ENCODE results near the gene SLC16A2. TPM values are rescaled to one million over a fixed set of nuclear protein-coding genes. Genes with fewer than 3 reads are reported as not detected.
A peak's percentile ranks its signal among the peaks of the same experiment; 100 is the strongest.
"Not testable (repeated sequence)": the region's sequence is repeated elsewhere in the genome, so short reads cannot be mapped to it uniquely, and the experiment has no call there.

Gene SLC16A2
- total RNA-seq, 1 donor from 2014 or later: 7.2 TPM

DNA sequence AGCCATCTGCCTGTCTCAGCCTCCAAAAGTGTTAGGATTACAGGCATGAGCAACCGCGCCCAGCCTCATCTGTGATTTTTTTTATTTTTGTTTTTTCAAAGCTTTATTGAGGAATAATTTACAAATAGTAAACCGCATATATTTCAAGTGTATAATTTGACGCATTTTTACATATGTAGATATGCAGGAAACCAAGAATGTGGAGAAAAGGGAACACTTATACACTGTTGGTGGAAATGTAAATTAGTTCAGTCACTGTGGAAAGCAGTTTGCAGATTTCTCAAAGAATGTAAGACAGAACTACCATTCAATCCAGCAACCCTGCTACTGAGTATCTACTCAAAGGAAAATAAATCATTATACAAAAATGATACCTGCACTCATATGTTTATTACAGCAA, 85.9 kb downstream of the SLC16A2 start:
- no peak for DNase-seq

DNA sequence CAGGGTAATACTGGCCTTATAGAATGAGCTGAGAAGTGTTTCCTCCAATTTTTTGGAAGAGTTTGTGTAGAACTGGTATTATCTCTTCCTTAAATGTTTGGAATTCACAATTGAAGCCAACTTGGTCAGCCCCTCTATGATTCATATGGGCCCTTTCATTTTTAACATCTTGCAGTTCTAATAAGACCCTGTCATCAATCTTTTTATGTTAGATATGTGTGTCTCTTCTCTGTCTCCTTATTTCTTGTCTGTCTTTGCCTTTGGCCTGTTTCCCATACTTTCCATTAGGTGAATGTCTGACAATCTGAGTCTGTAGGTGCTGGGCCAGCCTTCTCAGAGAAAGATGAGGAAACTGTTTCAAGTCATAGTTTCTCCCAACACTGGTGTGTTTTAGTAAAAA, 88.7 kb downstream of the SLC16A2 start:
- no peak for DNase-seq

DNA sequence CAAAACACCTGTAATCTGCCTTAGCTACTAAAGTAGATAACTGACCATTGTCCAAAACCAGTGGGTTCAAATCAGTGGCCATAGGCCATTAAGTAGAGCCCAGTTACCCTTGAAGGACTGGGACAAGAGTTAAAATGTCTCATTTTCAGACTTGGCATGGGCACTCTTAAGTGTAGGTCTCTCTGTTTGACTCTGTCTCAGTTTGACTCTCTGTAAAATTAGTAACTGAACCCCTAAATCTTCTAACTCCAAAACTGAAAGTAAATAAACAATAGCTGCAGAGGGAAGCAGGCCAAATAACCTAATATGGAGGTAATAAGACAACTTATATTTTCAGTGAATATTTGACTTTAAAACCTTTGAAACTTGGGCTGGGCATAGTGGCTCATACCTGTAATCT, 89.1 kb downstream of the SLC16A2 start:
- DNase-seq: no peak

DNA sequence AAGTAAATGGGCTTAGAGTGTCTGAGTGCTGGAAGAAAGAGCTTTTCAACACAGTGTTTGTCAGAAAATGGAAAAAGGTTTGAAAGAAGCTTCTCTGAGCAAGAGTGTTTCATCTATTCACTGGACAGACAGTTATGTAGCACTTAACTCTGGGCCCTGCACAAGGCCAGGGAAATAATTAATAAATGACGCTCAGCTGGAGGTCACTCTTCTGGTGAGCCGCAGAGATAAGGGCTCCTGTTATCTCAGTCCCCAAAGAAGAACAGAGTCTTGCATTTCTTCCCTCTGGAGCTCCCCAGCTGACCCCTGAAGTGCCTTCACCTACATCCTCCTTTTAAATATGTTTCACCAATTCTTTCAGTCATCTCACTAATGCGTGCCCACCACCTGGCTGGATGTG, 90.4 kb downstream of the SLC16A2 start:
- no peak for DNase-seq

DNA sequence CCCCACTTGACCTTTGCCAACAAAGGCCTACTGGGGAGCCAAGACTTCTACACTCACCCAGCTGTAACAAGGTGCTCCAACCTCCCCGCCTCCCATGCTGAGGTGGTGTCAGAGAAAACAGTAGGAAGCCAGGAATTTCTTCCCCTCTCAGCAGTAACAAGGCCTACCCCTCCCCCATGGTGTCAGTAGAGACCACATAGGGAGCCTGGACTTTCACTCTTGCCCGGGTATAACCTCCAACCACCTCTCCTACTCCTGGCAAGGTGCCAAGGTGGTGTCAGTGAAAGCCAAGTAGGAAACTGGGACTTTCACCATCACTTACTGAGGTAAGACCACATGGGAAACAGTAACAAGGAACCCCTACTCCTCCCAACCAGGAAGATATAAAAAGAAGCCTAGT, 93.1 kb downstream of the SLC16A2 start:
- no peak for DNase-seq

DNA sequence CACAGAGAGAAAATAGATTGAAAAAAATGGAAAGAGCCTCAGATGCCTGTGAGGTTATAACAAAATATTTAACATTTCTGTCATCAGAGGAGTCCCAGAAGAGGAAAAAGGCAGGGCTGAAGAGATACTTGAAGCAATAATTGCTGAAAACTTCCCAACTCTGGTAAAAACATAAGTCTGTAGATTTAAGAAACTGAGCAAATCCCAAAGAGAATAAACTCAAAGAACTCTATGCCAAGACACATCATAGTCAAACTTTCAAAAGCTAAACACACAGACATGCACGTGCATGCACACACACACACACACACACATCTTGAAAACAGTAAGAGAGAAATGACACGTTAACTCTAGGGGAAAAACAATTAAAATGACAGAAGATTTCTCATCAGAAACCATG, 94.1 kb downstream of the SLC16A2 start:
- peak; percentile 50 for DNase-seq

DNA sequence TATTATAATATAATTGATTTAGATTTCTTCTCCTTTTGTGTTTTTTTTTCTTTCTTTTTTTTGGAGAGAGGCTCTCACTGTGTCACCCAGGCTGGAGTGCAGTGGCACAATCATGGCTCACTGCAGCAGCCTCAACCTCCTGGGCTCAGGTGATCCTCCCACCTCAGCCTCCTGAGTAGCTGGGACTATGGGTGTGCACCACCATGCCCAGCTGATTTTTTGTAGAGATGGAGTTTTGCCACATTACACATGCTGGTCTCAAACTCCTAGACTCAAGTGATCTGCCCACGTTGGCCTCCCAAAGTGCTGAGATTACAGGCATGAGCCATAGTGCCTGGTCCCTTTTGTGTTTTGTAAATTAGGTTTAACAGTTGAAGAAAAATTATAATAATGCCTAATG, 94.7 kb downstream of the SLC16A2 start:
- DNase-seq: not testable (repeated sequence)

DNA sequence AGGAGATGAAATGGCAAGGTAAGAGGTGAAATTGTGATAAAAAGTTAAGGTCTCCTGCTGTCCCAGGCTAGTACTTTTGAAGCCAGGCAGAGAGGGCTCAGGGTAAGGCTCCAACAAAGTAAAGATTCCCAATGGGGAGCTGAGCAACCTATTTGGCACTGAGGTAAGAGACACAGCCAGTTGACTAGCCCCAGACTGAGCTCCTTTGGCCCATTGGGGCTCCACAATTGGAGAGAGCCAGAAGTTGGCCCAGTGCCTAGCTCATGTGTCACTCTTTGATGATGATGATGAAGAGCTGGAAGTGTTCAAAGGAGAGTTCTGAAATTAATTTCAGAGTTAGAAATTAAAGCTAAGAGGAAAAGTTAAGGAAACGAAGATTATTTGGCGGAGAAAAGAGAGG, 98.6 kb downstream of the SLC16A2 start:
- DNase-seq: no peak

DNA sequence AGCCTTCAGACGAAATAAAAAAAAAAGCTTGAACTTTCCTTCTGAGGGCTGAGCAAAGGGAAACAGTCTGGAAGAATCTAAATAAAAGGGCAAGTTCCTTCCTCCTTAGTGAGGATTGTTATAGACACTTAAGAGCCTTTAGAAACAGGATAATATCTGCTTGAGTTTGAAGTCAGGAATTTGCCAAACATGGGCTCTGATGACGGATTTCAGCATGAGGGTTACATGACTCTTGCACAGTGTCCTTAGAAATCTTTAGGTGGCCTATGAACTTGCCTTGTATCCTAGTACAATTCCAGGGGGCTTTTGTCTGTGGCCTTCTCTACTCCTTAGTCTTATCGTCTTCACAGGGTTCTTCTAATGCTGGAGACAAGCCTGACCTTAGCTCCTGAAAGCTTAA, 99.0 kb downstream of the SLC16A2 start:
- no peak for DNase-seq

DNA sequence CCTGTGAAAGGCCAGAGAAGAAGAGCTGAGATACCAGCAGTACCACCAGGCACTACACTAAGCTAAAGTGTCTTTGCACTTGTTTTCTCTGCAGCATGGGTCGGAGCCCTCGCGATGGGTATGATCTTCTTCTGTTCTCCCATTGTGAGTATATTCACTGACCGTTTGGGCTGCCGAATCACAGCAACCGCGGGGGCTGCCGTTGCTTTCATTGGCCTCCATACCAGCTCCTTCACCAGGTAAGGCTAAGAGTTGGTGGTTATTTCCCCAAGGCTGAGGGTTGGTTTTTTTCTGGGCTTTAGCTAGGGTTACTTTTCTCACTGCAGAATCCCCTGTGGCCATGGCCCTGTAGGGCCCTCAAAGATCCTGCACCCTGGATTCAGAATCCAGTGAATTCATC, 99.6 kb downstream of the SLC16A2 start:
- no peak for DNase-seq

DNA sequence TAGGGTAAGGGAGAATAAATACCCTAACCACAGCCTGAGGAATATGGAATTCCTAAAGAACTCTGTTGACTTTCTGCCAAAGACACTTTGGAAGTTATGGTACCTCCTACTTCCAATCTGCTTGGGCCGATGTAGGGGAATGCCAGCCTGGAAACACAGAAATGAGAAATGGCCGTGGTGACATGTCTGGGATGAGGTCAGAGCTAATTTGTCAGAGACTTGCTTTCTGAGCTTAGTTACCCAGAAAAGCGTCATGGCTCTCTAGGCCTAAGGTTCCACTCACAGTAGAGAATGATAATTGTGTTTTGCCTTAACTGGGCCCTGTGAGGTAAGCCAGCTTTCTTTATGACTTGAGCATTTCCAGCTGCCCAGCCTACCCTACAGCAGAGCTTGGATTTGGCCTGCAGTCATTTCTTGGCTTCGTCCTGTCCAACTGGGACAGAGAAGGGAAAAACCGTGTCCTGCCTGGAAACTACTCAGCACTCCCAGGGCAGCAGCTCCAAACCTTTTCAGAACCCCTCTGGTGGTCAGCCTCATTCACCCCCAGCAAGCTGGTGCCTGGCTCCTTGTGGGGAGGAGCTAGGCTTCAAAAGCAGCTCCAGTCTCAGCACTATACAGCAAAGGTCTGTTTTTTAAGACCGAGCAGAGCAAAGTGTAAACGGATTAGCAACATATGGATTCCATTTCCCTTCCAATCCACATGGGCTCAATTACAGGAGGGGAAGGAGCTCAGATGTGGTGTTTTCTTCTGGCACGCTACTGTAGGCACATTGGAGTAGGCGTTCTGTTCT, 100.9 kb downstream of the SLC16A2 start:
- DNase-seq: peak; percentile 82

DNA sequence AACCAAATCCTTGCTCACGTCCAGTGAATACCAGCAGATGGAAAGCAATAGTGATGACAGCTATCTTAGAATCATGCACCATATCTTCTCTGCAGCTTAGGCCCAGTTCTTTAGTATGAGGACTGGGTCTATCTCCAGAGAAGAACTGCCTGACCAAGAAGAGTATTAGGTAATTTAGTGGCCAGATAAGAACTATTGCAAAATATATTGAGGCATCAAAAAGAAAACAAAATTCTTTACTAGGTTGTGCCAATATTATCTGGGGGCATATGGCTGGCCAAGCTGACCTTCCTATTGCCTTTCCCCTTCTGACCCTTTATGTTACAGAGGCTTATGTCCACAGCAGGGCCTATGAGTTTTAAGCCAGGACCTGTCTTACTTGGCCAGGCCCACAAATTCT, 101.9 kb downstream of the SLC16A2 start:
- DNase-seq: no peak

DNA sequence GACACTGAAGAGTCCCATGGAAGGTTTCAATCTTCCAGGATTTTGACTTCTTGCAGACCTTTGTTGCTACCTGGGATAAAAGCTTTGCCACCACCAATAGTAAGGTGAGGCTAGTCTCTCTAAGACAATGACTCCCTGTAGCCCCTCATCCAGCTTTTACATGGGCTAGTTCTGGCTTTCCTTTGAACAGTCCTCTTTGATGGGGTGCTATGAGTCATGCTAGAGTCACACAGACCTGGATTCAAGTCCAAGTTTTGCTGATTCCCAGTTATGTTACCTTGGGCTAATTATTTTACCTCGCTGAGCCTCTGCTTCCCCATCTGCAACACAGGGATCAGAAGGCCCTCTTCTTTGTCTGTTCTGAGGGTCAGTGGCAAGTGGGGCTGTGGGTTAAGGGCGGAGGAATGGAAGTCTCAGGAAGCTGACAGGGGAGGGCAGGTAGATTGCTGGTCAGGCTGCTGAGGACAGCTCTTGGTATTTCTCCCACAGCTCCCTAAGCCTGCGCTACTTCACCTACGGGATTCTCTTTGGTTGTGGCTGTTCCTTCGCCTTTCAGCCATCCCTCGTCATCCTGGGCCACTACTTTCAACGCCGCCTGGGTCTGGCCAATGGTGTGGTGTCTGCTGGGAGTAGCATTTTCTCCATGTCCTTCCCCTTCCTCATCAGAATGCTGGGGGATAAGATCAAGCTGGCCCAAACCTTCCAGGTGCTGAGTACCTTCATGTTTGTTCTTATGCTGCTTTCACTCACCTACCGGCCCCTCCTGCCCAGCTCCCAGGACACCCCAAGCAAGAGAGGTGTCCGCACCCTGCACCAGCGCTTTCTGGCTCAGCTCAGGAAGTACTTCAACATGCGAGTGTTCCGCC, 102.8 kb downstream of the SLC16A2 start:
- DNase-seq: no peak

DNA sequence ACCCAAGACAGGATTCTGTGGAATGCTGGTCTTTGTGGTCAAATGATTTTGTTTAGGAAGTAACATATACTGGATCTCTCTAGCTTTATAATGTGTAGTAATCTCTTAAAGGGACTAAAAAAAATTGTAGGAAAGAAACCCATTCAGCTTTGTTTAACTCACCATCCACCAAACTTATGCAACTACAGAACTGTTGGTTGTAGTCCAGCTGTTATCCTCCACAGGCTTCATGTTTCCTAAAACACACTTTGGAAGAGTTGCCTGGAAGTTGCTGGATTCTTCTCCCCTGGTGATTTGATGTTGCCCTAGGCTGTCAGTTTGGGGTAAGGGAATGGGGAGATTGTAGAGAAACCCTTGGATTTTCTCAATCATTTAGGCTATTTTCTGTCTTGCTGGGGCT, 103.8 kb downstream of the SLC16A2 start:
- no peak for DNase-seq

DNA sequence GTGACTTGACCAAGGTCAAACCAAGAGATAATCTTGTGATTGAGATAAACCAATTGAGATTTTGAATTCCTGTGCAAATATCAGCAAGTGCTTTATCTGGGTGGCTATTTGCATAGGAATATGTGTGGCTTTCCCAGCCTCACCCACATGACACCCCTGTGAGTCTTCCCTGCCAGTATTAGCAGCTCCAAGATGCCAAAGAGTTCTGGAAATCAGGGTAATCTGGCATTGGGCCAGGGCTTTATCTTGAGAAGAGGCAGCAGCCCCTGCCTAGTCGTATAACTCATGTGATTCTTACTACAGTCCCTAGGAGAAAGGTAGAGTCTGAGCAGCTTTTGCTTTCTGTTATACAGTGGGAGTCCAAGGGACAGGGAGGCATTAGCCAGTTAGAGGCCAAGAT, 105.5 kb downstream of the SLC16A2 start:
- no peak for DNase-seq

DNA sequence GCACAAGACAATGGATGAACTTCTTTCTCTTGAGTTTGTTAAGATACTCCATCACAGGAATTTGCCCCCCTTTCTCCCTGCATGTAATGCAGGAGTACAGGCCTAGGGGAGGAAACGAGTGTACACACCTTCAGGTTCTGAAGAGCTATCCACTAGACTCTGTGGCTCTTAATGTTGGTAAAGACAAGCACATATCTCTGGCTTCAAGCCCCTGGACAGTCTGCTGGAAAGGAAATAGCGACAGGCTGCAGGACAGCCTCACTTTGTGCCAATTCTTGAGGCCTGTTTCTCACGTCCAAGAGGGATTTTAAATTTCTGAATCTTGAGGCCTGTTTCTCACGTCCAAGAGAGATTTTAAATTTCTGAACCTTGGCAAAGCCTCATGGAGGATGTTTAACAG, 106.1 kb downstream of the SLC16A2 start:
- no peak for DNase-seq

DNA sequence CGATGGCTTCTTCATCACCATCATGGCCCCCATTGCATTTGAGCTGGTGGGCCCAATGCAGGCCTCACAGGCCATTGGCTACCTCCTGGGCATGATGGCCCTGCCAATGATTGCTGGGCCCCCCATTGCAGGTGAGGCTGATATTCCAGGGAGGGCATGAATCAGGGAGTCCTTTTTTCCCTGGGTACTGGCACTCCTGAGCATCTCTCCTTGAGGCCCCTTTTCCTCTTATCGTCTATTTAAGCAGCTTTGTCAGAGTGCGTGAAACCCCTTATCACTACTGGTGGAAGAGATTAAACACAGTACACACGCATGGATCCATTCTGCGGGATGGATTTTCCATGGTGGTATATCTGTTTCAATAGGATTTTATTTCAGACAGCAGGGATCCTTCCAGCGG, 108.0 kb downstream of the SLC16A2 start:
- no peak for DNase-seq

DNA sequence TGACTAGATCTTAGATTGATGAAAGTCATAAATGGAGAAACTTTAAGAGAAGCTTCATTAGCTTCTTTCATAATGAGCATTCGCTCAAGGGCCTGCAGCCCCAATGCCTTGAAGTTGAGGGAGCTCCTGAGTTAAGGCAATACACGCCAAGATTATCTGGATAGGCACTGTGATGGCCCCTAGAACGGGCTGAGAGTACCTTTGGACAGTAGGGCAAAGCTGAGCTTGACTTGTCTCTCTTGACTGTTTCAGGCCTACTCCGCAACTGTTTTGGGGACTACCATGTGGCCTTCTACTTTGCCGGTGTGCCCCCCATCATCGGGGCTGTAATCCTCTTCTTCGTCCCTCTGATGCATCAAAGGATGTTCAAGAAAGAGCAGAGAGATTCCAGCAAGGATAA, 109.8 kb downstream of the SLC16A2 start:
- no peak for DNase-seq

DNA sequence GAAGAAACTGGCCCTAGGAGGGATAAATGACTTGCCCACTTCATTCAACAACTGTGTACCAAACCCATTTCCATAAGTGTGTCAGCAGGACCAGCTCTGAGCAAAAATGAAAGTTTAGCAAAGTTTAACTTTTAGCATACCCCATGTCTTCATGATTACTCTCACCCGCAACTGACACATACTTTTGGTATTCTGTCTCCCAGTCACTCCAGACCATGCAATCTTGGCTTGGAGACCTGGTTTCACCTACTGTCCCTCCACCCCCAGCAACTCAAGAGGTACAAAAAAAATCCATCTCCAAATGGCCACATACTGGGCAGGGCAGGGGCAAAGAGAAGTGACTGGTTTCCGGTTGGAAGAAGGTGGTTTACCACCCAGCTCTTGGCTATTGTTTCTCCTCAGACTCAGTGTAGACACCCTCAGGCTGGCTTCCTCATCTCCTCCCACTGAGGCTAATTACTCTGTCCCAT, 113.3 kb downstream of the SLC16A2 start:
- DNase-seq: no peak

DNA sequence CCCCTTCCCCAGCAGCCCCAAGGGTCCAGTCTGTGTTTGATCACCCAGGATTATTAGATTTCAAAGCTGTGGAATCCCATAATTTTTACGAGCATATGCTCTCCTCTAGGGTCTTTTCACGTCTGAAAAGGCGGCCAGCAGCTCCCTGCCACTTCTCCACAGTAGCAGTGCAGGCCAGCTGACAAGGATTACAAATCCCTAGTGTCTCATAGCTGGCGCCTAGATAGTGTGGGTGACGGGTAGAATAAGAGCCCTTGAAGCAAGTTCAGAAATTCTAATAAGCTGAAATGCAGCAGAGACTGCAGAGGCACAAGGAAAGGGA, 113.8 kb downstream of the SLC16A2 start:
- no peak for DNase-seq

DNA sequence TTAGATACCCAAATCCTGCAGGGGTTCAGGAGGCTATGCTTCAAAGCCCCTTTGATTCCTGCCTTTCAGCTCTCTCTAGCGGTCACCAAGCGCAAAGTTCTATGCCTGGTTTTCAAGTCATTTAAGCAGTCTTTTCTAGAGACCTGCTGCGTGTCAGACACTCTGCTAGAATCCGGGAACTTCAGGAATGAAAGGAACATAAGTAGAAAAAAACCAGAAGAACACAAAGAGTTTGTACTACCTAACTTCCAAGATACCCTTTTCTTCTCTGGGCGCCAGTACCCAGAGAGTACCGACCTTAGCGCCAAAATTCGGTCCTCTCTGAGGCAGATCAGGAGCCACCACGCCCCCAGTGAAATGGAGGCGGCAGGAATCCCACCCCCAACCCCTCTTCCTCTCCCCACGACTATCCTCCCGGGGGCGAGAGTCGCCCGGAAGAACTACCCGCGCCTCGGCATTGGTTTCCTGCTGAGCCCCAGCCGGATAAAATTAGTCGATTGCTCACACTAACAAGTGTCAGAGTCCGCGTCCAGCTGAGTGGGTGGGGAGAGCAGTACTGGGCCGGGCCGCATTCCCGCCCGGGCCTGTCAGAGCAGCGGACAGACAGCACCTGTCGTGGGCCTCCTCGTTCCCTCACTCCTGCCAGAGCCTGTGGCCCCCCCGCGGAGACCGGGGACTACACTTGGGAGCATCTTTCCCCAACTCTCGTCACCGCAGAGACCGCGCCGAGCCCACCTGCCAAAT, 114.3 kb downstream of the SLC16A2 start:
- DNase-seq: peak; percentile 81

DNA sequence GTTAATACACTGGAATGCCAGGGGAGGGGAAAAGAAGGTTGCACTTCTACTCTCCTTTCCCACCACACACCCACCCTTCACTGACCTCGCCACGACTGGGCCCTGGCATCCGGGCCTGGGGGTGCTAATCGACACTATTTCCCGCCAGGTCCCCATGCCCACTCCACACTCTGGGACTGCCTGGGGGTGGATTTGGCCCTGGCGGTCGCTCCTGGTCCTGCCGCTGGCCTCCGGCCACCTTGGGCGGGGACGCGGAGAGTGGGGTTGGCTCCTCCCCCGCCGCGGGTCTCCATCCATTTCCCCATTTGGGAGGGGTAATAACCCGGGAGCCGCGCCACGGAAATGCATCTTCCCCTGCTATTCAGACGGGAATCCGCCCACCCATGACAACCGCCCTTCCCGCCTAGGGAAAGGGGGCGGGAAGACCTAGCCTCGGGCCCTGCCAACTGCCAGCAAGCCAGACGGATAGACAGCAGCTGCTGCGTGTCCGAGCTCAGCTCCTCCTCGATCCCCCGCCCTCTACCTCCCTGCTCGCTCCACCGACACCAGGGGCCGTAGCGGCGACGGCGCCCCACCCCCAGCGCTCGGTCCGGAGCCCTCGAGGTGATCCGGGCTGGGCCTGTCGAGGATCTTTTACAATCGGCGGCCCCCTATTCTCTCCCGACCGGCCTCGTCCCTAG, 115.0 kb downstream of the SLC16A2 start:
- DNase-seq: peak; percentile 90
